Karpas-422 (cell line): ENCODE data around the gene SERPINB10. TPM values are rescaled to one million over a fixed set of nuclear protein-coding genes. Genes with fewer than 3 reads are reported as not detected.

Experiments
- DNase-seq: peaks from one replicate; pipeline ENCODE4 v3.0.0-alpha.2; 2015
- H2AFZ ChIP-seq: fragments of 200-600 bp; sonication (generic); 2 replicates; pipeline ENCODE4 v1.6.1; 2014; ENCODE audit warnings: antibody characterized with exemption, low read length, mixed read lengths
- H3K27ac ChIP-seq: fragments of 200-600 bp; sonication (generic); 2 replicates; pipeline ENCODE4 v1.5.1; 2014; ENCODE audit warnings: mild to moderate bottlenecking, low read length, moderate library complexity
- H3K27me3 ChIP-seq: fragments of 200-600 bp; sonication (generic); 2 replicates; pipeline ENCODE4 v1.6.1; 2014; ENCODE audit warnings: low read length, mixed read lengths
- H3K36me3 ChIP-seq: fragments of 200-600 bp; sonication (generic); 2 replicates; pipeline ENCODE4 v1.6.1; 2014; ENCODE audit warnings: low read length, mixed read lengths; ENCODE audit not compliant: insufficient read depth
- H3K4me1 ChIP-seq: fragments of 200-600 bp; sonication (generic); 2 replicates; pipeline ENCODE4 v1.6.1; 2014; ENCODE audit warnings: mild to moderate bottlenecking, low read length, mixed read lengths
- H3K4me2 ChIP-seq: fragments of 200-600 bp; sonication (generic); 2 replicates; pipeline ENCODE4 v1.6.1; 2014; ENCODE audit warnings: low read length, low read depth, mild to moderate bottlenecking; ENCODE audit not compliant: poor library complexity, severe bottlenecking
- H3K4me3 ChIP-seq: fragments of 200-600 bp; sonication (generic); 2 replicates; pipeline ENCODE4 v1.5.1; 2014; ENCODE audit warnings: mild to moderate bottlenecking, antibody characterized with exemption, low read length, mixed read lengths
- H3K79me2 ChIP-seq: fragments of 200-600 bp; sonication (generic); 2 replicates; pipeline ENCODE4 v1.6.1; 2014; ENCODE audit warnings: mild to moderate bottlenecking, low read length, mixed read lengths
- H3K9ac ChIP-seq: fragments of 200-600 bp; sonication (generic); 2 replicates; pipeline ENCODE4 v1.6.0; 2014; ENCODE audit warnings: low read length
- H3K9me2 ChIP-seq: fragments of 200-600 bp; sonication (generic), shearing (Covaris generic); replicated peaks from 2 replicates; pipeline ENCODE4 v1.6.0; 2014; ENCODE audit warnings: mild to moderate bottlenecking, low read length, moderate library complexity; ENCODE audit not compliant: insufficient read depth
- H3K9me3 ChIP-seq: fragments of 300-700, 200-600 bp; sonication (generic); 2 replicates; pipeline ENCODE4 v1.6.1; 2014; ENCODE audit warnings: low read length, mixed read lengths
- H4K20me1 ChIP-seq: fragments of 200-600 bp; sonication (generic); 2 replicates; pipeline ENCODE4 v1.6.1; 2014; ENCODE audit warnings: mild to moderate bottlenecking, antibody characterized with exemption, low read length, low read depth; ENCODE audit not compliant: insufficient read depth
- total RNA-seq: library from RNA; depleted of rRNA; stranded (reverse); fragments of >200 nt; shearing (Covaris generic); gene quantifications from 2 replicates; pipeline ENCODE4 v1.2.3, GENCODE V29; 2014; ENCODE audit warnings: low replicate concordance

Gene SERPINB10
- total RNA-seq, 1 experiment from 2014 or later: not detected

- H3K4me1 ChIP-seq: no peaks in the 10 kb centered on the region
- no peaks in the 10 kb centered on the region for H4K20me1 ChIP-seq
- H3K9me3 ChIP-seq: no peaks in the 10 kb centered on the region
- H3K27ac ChIP-seq: no peak overlapping the region
- H3K4me3 ChIP-seq: no peak overlapping the region
- H3K36me3 ChIP-seq: no peaks in the 10 kb centered on the region
- H3K9ac ChIP-seq: no peak overlapping the region
- no peak overlapping the region for H2AFZ ChIP-seq
- no peak overlapping the region for H3K4me2 ChIP-seq
- no peaks in the 10 kb centered on the region for H3K79me2 ChIP-seq
- DNase-seq: no peak
- no peaks in the 10 kb centered on the region for H3K9me2 ChIP-seq
- H3K27me3 ChIP-seq: no peaks in the 10 kb centered on the region
Observed at GRCh38 chr18:63871836-63872235, 35.9 kb upstream of the SERPINB10 start.

DNA sequence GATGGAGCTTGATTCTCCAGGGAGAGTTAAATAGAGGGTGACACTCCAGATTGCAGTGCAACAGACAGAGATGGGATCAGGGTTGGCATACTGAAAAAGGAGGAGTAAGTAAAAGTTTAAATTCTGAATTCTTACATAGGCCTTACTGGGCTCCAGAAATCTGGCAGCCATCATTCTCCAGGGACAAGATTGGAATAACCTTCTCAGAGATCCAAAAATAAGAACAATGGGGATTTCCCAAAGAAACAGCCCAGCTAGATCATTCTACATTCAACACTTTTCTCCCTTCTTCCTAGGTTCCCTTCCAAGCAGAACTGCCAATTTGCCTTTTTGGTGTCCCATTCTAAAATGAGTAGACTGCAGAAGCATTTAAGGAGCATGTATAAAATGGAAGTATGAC lies 35.2 kb upstream of the SERPINB10 start:
- Histone ChIP-seq H3K4me1 (no peaks in the 10 kb centered on the region), H3K9ac (no peak overlapping the region), H3K9me3 (no peaks in the 10 kb centered on the region), H3K27me3 (no peaks in the 10 kb centered on the region), H4K20me1 (no peaks in the 10 kb centered on the region), H2AFZ (no peak overlapping the region), H3K27ac (no peak overlapping the region), H3K4me3 (no peak overlapping the region), H3K36me3 (no peaks in the 10 kb centered on the region), H3K4me2 (no peak overlapping the region), H3K9me2 (no peaks in the 10 kb centered on the region), H3K79me2 (no peaks in the 10 kb centered on the region)
- no peak for DNase-seq

- no peak for DNase-seq
- Histone ChIP-seq H3K27me3 (no peaks in the 10 kb centered on the region), H3K4me2 (no peak overlapping the region), H2AFZ (no peak overlapping the region), H3K4me3 (no peak overlapping the region), H3K36me3 (no peaks in the 10 kb centered on the region), H3K9me3 (no peaks in the 10 kb centered on the region), H4K20me1 (no peaks in the 10 kb centered on the region), H3K79me2 (no peaks in the 10 kb centered on the region), H3K9ac (no peak overlapping the region), H3K4me1 (no peaks in the 10 kb centered on the region), H3K27ac (no peak overlapping the region), H3K9me2 (no peaks in the 10 kb centered on the region)
Observed at GRCh38 chr18:63878343-63878742, 29.4 kb upstream of the SERPINB10 start.

GRCh38 chr18:63878925-63879324 lies 28.8 kb upstream of the SERPINB10 start:
- no peaks in the 10 kb centered on the region for H3K9me2 ChIP-seq
- H3K79me2 ChIP-seq: no peaks in the 10 kb centered on the region
- no peaks in the 10 kb centered on the region for H4K20me1 ChIP-seq
- H3K36me3 ChIP-seq: no peaks in the 10 kb centered on the region
- H3K4me1 ChIP-seq: no peaks in the 10 kb centered on the region
- no peak overlapping the region for H3K4me3 ChIP-seq
- no peak overlapping the region for H3K9ac ChIP-seq
- H3K9me3 ChIP-seq: no peaks in the 10 kb centered on the region
- DNase-seq: no peak
- no peak overlapping the region for H3K4me2 ChIP-seq
- H3K27me3 ChIP-seq: no peaks in the 10 kb centered on the region
- no peak overlapping the region for H3K27ac ChIP-seq
- no peak overlapping the region for H2AFZ ChIP-seq

DNA sequence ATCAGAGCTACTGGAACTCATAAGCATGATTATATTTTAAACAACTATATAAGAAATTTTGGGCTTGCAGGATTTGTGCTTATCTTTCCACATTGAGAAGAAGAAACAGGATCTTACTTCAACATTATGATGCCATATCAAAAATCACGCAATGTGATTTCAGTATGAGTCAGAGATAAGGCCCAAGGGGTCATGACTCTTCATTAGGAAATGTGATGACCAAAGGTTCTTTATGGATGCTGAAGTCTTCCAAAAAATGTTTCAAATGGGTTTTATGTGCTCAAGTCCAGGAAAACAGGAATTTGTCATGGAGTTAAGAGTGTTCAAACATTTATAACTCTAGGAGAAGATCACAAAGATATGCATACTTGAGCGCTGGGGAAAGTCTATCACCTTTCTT lies 28.0 kb upstream of the SERPINB10 start:
- H3K9me3 ChIP-seq: no peaks in the 10 kb centered on the region
- H3K4me2 ChIP-seq: no peak overlapping the region
- H3K79me2 ChIP-seq: no peaks in the 10 kb centered on the region
- no peaks in the 10 kb centered on the region for H3K9me2 ChIP-seq
- H3K9ac ChIP-seq: no peak overlapping the region
- DNase-seq: no peak
- no peaks in the 10 kb centered on the region for H3K4me1 ChIP-seq
- no peak overlapping the region for H2AFZ ChIP-seq
- H3K36me3 ChIP-seq: no peaks in the 10 kb centered on the region
- H3K27ac ChIP-seq: no peak overlapping the region
- H3K4me3 ChIP-seq: no peak overlapping the region
- no peaks in the 10 kb centered on the region for H4K20me1 ChIP-seq
- H3K27me3 ChIP-seq: no peaks in the 10 kb centered on the region

DNA sequence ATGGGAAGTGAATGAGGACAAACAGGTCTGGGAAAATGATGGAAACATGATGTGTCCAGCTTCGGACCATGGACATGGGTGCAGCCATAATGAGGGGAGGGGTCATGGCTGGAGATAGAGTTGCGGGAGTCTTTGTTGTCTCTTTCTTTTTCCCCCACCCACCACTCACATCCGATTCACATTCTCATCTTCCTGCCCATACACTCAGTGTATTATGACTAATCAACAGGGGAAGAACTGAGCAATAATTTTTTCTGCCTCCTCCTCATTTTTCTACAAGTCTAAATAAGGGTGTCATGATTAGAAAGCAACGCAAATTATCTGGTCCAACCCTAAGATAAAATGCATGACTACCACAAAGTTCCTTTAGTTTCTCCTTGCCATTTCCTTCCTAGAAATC lies 25.9 kb upstream of the SERPINB10 start:
- H3K36me3 ChIP-seq: no peaks in the 10 kb centered on the region
- H3K27ac ChIP-seq: no peak overlapping the region
- no peaks in the 10 kb centered on the region for H3K79me2 ChIP-seq
- no peak overlapping the region for H3K9ac ChIP-seq
- H3K4me3 ChIP-seq: no peak overlapping the region
- H3K27me3 ChIP-seq: no peaks in the 10 kb centered on the region
- no peak overlapping the region for H3K4me2 ChIP-seq
- no peaks in the 10 kb centered on the region for H3K4me1 ChIP-seq
- H2AFZ ChIP-seq: no peak overlapping the region
- no peaks in the 10 kb centered on the region for H3K9me2 ChIP-seq
- no peak for DNase-seq
- H3K9me3 ChIP-seq: no peaks in the 10 kb centered on the region
- no peaks in the 10 kb centered on the region for H4K20me1 ChIP-seq

DNA sequence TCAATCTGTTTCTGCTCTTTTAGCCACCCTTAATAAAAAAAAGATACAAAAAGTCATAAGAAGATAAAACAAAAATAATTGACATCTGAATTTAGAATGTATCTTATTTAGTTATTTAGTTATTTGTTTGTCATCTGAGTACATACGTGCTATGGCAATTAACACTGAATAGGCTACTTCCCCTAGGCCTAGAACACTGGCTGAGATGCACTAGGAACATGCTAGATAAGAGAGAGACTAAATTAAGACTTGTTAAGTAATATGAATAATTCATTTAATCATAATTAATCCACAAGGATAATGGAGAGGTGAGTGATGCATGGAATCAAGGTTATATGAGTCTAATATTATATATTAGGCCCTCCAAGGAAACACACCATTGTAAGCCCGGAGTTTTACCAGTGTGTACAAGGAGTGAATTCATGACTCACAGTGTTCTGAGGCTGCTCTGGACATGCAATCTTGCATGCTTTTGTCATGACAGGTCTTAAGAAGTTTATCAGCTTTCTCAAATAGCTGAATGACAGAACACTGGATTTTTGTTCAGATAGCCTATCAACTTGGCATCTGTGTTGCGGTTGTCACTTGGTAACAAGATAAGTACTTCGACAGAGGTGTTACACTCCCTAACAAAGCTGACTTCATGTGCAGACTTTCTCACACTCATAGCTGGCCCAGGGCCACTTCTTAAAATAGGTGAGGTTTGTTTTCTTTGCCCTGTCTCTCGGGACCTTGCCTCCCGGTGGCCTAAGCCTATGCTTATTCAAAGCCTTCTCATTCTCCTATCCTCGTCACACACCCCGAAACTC lies 25.2 kb upstream of the SERPINB10 start:
- H3K27ac ChIP-seq: no peak overlapping the region
- no peak for DNase-seq
- no peaks in the 10 kb centered on the region for H3K9me3 ChIP-seq
- H3K9ac ChIP-seq: no peak overlapping the region
- H4K20me1 ChIP-seq: no peaks in the 10 kb centered on the region
- H3K4me1 ChIP-seq: no peaks in the 10 kb centered on the region
- no peak overlapping the region for H3K4me3 ChIP-seq
- H3K36me3 ChIP-seq: no peaks in the 10 kb centered on the region
- H3K4me2 ChIP-seq: no peak overlapping the region
- H3K9me2 ChIP-seq: no peaks in the 10 kb centered on the region
- H3K27me3 ChIP-seq: no peaks in the 10 kb centered on the region
- no peak overlapping the region for H2AFZ ChIP-seq
- no peaks in the 10 kb centered on the region for H3K79me2 ChIP-seq

DNA sequence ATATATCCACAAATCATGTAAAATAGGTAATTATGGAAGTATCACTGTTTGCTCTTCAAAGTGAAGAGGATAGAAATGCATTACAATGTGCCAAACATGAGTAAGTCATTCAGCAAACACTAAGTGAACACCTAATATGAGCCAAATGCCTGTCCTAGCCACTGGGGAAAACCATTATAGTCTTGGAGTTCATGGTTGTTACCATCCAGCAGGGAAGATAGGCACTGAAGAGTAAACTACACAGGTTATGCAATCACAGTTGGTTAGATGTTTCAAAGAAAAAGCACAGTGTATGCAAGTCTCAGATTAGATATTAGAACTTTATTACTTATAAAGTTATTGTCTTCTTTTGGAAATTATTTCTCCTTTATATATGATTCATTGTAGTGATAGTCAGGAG lies 24.1 kb upstream of the SERPINB10 start:
- H3K79me2 ChIP-seq: no peaks in the 10 kb centered on the region
- no peak overlapping the region for H3K4me2 ChIP-seq
- H3K4me3 ChIP-seq: no peak overlapping the region
- no peak overlapping the region for H2AFZ ChIP-seq
- no peak for DNase-seq
- no peaks in the 10 kb centered on the region for H3K36me3 ChIP-seq
- no peaks in the 10 kb centered on the region for H3K4me1 ChIP-seq
- H3K27me3 ChIP-seq: no peaks in the 10 kb centered on the region
- H3K9me2 ChIP-seq: no peaks in the 10 kb centered on the region
- H3K9me3 ChIP-seq: no peaks in the 10 kb centered on the region
- H3K9ac ChIP-seq: no peak overlapping the region
- H4K20me1 ChIP-seq: no peaks in the 10 kb centered on the region
- H3K27ac ChIP-seq: no peak overlapping the region
